ENCODE measurements around the gene SOCS7. TPM values are rescaled to one million over a fixed set of nuclear protein-coding genes. Genes with fewer than 3 reads are reported as not detected.

Gene SOCS7
- total RNA-seq, 1 experiment from 2014 or later = 17.8 TPM

GRCh38 chr17:38336838-38337237 lies 14.8 kb upstream of the SOCS7 start:
- DNase-seq (ENCODE audit: low spot score) = no peak

GRCh38 chr17:38338053-38338452 lies 13.6 kb upstream of the SOCS7 start:
- DNase-seq (ENCODE audit: low spot score) = no peak

GRCh38 chr17:38338535-38338934 lies 13.1 kb upstream of the SOCS7 start:
- no peak for DNase-seq (ENCODE audit: low spot score)

GRCh38 chr17:38339891-38340290 lies 11.8 kb upstream of the SOCS7 start:
- no peak for DNase-seq (ENCODE audit: low spot score)

GRCh38 chr17:38341035-38341721 lies 10.5 kb upstream of the SOCS7 start:
- DNase-seq (ENCODE audit: low spot score) = peak; percentile 35

GRCh38 chr17:38342886-38343607 lies 8.6 kb upstream of the SOCS7 start:
- no peak for DNase-seq (ENCODE audit: low spot score)

- DNase-seq (ENCODE audit: low spot score) = no peak
Observed at GRCh38 chr17:38343608-38344419, 7.8 kb upstream of the SOCS7 start, which contains the start of gene GPR179. Gene GPR179 (minus strand): TSS chr17:38343956. CDS start chr17:38343789, 167 bp downstream.

- DNase-seq (ENCODE audit: low spot score) = no peak
Observed at GRCh38 chr17:38344420-38344745, 7.3 kb upstream of the SOCS7 start.

GRCh38 chr17:38345743-38346142 lies 5.9 kb upstream of the SOCS7 start:
- no peak for DNase-seq (ENCODE audit: low spot score)

- DNase-seq (ENCODE audit: low spot score) = peak; percentile 83
Observed at GRCh38 chr17:38349097-38349730, 2.4 kb upstream of the SOCS7 start.

- DNase-seq (ENCODE audit: low spot score) = no peak
Observed at GRCh38 chr17:38350035-38350434, 1.6 kb upstream of the SOCS7 start.

GRCh38 chr17:38352245-38353085 lies 821 bp downstream of the SOCS7 start:
- DNase-seq (ENCODE audit: low spot score) = no peak

- no peak for DNase-seq (ENCODE audit: low spot score)
Observed at GRCh38 chr17:38353086-38353604, 1.5 kb downstream of the SOCS7 start.

GRCh38 chr17:38353668-38354067 lies 2.0 kb downstream of the SOCS7 start:
- no peak for DNase-seq (ENCODE audit: low spot score)

GRCh38 chr17:38354466-38354865 lies 2.8 kb downstream of the SOCS7 start:
- DNase-seq (ENCODE audit: low spot score) = no peak

GRCh38 chr17:38355251-38355650 lies 3.6 kb downstream of the SOCS7 start:
- no peak for DNase-seq (ENCODE audit: low spot score)

- no peak for DNase-seq (ENCODE audit: low spot score)
Observed at GRCh38 chr17:38357486-38358123, 6.0 kb downstream of the SOCS7 start.

GRCh38 chr17:38358586-38359513 lies 7.2 kb downstream of the SOCS7 start:
- DNase-seq (ENCODE audit: low spot score) = no peak
